Sigmoid colon (tissue), 4 donors: ENCODE results near the gene RASA1.

Experiments
- CTCF ChIP-seq, 4 experiments: fragments of 450-650 bp in 3 of 4; fragments of 200-600 bp in 1 of 4; IDR thresholded peaks; one replicate each; pipeline ENCODE4 v1.5.1; 2016 to 2019; ENCODE audit warnings: antibody characterized with exemption in 4 of 4, mild to moderate bottlenecking in 3 of 4, moderate library complexity in 2 of 4
- POLR2AphosphoS5 ChIP-seq, 4 donors: sonication (generic); formaldehyde crosslinking; IDR thresholded peaks; one replicate each; pipeline ENCODE4 v1.6.1; 2017; ENCODE audit warnings: antibody characterized with exemption in 4 of 4

- TF ChIP-seq POLR2AphosphoS5 (IDR thresholded peaks at IDR 0.05) (no peak), CTCF (IDR thresholded peaks at IDR 0.05) (no peak)
These were observed 639 bp upstream of the RASA1 start for GRCh38 chr5:87266914-87267573.
